ENCODE results near the gene TJP3.

TJP3 gene

DNA sequence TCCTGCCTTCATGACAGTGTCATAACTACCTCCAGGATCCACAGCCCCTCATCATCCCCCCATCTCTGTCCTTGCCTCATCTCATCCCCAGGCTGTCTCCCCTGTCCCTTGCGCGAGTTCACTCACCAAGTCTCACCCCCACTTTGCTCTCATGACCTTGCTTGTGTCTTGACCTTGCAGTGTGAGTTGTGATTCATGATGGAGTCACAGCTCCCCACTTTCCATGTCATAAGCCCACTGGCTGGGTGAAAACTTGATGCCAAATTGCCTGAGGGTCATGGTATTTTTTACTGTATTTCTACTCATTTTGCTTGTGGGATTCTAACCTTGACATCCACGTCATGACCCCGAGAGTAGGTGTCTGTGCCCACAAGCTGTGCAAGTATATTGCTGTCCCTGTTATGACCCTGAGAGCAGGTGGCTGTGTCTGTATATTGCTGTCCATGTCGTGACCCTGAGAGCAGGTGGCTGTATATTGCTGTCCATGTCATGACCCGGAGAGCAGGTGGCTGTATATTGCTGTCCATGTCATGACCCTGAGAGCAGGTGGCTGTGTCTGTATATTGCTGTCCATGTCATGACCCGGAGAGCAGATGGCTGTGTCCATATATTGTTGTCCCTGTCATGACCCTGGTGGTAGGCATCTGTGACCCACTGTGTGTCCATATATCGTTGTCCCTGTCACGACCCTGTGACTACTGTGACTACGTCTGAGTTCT, 29.5 kb downstream of the TJP3 start:
- H3K4me3 ChIP-seq (ENCODE audit: low read depth, low read length), result no peak overlapping the region
- TF ChIP-seq, protein P1, sequence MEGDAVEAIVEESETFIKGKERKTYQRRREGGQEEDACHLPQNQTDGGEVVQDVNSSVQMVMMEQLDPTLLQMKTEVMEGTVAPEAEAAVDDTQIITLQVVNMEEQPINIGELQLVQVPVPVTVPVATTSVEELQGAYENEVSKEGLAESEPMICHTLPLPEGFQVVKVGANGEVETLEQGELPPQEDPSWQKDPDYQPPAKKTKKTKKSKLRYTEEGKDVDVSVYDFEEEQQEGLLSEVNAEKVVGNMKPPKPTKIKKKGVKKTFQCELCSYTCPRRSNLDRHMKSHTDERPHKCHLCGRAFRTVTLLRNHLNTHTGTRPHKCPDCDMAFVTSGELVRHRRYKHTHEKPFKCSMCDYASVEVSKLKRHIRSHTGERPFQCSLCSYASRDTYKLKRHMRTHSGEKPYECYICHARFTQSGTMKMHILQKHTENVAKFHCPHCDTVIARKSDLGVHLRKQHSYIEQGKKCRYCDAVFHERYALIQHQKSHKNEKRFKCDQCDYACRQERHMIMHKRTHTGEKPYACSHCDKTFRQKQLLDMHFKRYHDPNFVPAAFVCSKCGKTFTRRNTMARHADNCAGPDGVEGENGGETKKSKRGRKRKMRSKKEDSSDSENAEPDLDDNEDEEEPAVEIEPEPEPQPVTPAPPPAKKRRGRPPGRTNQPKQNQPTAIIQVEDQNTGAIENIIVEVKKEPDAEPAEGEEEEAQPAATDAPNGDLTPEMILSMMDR (IDR thresholded peaks at IDR 0.05; ENCODE audit: borderline replicate concordance, insufficient read depth, low read depth, low read length), result no peak

DNA sequence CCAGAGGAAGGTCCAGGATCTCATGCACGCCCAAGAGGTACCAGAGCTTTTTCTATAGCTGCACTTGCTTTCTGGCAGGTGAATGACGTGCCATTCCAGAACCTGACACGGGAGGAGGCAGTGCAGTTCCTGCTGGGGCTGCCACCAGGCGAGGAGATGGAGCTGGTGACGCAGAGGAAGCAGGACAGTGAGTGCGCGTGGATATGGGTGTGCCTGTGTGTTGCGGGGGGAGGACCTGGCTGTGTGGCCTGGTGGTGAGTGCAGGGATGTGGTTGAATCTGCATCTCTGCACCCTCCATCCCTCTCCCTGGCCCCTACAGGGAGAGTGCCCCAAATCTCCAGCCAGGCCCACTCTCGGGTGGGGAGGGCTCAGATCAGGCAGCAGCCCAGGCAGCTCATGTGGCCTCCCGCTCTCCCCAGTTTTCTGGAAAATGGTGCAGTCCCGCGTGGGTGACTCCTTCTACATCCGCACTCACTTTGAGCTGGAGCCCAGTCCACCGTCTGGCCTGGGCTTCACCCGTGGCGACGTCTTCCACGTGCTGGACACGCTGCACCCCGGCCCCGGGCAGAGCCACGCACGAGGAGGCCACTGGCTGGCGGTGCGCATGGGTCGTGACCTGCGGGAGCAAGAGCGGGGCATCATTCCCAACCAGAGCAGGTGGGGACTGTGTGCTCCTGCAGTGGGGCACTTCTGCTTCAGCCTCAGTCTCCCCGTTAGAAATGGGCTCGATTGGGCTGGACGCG, 30.5 kb downstream of the TJP3 start:
- TF ChIP-seq, protein P1 (IDR thresholded peaks at IDR 0.05; ENCODE audit: borderline replicate concordance, insufficient read depth, low read depth, low read length), result no peak
- H3K4me3 ChIP-seq (ENCODE audit: low read depth, low read length), result no peak overlapping the region

GRCh38 chr19:3740431-3740830, 32.2 kb downstream of the TJP3 start:
- no peak overlapping the region for H3K4me3 ChIP-seq (ENCODE audit: low read depth, low read length)
- TF ChIP-seq, protein P1 (IDR thresholded peaks at IDR 0.05; ENCODE audit: borderline replicate concordance, insufficient read depth, low read depth, low read length), result no peak

- TF ChIP-seq, protein P1 (IDR thresholded peaks at IDR 0.05; ENCODE audit: borderline replicate concordance, insufficient read depth, low read depth, low read length), result no peak
- no peak overlapping the region for H3K4me3 ChIP-seq (ENCODE audit: low read depth, low read length)
These were observed 35.3 kb downstream of the TJP3 start for GRCh38 chr19:3743486-3743885.

DNA sequence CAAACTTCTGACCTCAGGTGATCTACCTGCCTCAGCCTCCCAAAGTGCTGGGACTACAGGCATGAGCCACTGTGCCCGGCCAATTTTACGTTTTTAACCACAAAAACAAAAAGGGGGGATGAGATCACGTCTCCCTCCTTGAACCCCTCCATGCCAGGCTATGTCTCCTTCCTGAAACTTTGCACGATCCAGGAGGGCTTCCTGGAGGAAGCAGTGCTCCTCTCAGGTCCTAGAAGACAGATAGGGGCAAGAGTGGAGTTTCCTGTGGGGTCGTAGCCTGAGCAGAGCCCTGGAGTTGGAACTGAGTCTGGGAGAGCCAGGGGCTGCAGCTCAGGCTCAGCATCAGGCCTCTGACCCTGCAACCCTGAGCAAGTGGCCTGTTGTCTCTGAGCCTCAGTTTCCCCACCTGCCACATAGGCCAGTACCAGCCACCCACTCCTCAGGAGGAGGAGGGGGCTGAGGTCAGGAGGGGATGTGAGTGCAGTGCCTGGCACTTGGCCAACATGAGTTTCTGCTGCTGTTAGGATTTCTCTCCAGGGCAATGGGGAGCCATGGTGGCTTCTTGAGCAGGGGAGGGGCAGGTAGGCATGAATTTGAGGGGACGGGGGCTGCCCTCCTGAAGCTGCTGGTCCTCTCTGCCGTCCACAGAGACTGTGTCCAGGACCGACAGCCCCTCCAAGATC, 37.3 kb downstream of the TJP3 start:
- H3K4me3 ChIP-seq (ENCODE audit: low read depth, low read length), result no peak overlapping the region
- TF ChIP-seq, protein P1 (IDR thresholded peaks at IDR 0.05; ENCODE audit: borderline replicate concordance, insufficient read depth, low read depth, low read length), result no peak

- no peak overlapping the region for H3K4me3 ChIP-seq (ENCODE audit: low read depth, low read length)
- TF ChIP-seq, protein P1 (IDR thresholded peaks at IDR 0.05; ENCODE audit: borderline replicate concordance, insufficient read depth, low read depth, low read length), result no peak
These were observed 38.3 kb downstream of the TJP3 start for GRCh38 chr19:3746371-3747056.

Measured in GM12875 (cell line).